HK-2 (cell line): ENCODE results near the gene CTPS1.

Experiments used
- DNase-seq: peaks from one replicate; pipeline ENCODE4 v3.0.0-alpha.2; 2018; ENCODE audit not compliant: unreplicated experiment

The CTPS1 gene

DNA sequence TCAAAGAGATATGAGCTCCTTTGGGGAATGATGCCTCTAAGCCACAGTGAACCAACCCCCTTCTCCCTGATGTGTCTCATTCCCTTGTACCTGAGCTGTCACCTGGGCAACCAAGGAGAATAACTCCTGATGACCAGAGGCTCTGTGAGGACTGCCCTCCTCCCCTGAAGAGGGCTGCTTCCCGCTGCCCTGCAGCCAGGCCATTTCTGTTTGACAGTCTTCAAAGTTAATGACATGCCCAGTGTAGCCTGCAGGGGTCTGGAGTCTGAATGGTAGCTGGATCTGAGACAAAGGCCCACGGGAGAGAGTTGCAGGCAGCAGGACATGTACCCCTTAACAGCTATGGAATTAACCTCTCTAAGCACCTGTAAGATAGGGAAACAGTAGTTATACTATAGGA is 45.5 kb downstream of the CTPS1 start:
- DNase-seq = no peak

DNA sequence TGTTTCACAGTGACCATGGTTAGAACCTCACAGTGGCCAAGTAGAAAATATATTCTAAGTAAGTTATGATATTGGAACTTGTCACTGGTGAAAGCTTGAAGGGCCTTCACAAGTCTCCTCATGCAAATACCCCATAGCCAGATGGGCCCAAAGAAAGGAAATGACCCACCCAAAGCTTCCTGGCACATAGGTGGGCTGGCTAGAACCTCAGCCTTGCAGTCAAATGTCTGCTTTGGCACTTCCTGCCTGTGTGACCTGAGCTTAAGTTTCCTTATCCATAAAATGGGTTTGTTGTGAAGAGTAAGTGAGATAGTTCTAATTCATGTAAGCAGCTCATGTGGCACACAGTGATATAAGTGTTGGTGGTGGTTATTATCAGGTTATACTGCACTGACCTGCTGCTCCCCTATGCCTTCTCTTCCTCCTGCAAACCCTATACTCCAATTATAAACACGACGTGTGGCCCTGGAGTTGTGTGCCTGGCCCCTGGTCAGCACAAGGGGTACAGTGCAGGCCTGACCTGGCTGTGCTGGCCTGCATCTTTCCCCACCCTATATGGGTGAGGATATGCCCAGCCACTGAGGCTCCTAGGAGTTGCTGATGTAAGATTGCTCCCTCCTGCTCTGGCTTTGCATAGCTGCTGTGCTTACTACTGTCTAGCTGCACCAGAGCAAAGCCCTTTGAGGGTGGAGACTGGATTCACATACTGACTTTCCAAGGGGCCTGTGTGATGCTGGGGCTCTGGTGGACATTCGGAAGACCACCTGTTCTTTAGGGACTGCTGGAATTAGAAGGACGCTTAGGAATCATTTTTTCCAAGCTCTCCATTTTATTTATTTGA is 46.7 kb downstream of the CTPS1 start:
- DNase-seq = no peak

DNA sequence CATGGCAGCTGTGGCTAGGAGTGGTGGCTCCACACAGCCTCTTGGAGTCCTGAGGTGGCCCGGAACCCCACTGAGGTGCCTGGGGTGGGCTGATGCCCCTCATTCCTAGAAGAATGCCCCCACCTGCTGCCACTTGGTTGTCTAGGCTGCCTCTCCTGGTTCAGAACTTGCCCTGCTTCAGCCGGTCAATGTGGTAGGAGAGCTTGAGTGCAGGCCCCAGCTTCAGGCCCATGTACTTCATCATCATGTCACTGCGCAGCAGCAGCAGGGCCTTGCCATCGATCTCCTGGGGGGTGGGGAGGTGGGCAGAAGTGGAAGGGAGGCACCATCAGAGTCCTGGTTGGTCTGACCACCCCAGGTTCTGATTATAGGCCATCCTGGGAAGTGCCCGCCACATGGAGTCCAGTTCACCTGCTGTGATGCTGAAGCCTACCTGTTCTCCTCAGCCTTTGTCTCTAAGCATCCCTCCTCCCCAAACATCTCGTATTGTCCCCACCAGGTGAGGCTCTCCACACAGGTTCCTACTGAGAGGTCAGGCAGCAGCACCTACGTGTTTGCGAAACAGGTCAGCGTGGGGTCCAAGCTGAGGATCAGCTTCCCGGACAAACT is 48.6 kb downstream of the CTPS1 start:
- no peak for DNase-seq

DNA sequence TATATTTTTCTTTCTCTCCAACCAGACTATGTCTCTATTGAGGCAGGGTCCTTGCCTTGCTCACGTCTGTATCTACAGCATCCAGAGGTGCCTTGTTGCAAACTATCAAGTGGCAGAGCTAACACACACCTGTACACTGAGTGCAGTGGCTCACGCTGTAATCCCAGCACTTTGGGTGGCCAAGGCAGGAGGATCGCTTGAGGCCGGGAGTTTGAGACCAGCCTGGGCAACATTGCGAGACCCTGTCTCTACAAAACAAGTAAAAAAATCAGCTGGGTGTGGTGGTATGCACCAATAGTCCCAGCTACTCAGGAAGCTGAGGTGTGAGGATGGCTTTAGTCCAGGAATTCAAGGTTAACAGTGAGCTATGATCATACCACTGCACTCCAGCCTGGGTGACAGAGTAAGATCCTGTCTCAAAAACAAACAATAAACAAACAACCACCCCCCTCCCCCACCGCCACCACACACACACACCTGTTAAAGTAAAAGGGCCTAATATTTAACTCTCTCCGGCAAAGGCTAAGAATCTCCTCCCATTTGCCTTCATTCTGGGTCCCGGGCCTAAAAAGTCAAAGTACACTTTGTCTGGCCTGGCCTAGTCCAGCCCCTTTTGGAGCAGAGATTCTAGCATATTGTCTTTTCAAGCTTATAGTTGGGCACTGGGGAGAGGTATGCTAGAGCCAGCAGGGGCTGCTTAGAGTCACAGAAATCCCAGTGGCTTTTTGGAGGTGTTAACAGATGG is 51.5 kb downstream of the CTPS1 start:
- DNase-seq = no peak

DNA sequence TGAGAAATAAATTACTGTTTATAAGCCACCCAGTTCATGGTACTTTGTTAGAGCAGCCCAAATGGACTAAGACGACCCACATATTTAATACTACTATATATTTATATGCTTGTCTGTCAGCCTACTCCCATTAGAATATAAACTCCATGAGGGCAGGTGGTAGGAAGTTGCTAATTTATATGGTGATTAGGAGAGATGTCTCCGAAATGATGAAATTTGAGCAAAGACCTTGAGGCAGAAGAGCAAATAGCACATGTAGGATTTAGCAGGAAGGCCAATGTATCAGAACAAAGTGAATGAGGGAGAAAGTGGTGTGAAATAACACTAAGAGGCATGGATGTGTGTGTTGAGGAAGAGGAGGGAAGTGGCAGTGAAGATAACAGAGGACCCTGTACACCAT is 52.7 kb downstream of the CTPS1 start:
- no peak for DNase-seq

DNA sequence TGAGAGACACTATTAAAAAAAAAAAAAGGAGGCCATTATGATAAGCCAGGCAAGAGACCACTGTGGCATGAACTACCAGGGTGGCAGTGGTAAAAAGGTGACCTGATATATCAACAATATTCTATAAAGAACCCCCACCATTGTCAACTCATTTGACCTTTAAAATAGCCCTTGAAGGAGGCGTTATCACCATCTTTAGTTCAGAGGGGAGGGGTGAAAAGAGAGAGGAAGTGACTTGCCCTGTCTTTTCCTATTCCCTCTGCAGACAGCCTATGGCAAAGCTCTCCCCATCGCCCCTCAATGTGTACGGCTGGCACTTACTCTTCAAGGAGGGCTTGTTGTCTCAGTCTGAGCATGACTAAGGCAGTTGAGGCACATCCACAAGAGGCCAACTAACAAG is 53.8 kb downstream of the CTPS1 start:
- DNase-seq = no peak

DNA sequence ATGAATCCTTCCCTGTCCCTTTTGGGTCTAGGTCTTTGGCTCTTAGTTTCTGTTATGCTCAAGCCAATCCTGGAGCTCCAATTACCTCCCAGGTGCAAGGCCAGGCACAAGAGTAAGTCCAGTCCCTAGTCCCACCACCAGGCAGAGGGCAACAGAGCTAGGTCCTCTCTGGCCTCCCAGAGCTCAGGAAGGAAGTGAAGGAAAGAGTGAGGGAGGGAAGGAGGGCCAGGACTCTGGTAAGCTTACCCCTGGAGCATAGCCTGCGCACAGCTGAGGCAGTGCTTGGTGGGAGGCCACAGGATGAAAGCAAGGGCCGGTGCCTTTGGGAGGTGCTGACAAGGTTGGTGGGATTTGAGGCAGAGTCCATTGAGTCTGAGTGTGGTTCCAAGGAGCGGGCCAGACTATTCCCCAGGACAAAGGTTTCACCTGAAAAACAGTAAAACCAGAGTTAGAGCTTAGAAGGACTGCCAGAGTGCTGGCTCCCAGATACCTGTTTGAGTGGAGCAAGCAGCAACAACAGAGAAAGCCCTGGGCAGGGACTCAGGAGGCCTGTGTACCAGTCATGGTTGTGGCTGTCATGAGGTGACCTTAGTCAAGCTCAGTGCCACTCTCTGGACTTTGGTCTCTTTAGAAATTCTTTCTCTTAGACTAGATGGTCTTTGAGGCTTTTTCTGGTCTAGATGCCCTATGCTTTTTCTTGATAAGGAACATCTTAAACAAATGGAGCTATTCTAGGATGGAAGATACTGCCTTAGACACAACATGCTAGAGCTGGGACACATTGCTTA is 57.8 kb downstream of the CTPS1 start:
- DNase-seq = no peak

DNA sequence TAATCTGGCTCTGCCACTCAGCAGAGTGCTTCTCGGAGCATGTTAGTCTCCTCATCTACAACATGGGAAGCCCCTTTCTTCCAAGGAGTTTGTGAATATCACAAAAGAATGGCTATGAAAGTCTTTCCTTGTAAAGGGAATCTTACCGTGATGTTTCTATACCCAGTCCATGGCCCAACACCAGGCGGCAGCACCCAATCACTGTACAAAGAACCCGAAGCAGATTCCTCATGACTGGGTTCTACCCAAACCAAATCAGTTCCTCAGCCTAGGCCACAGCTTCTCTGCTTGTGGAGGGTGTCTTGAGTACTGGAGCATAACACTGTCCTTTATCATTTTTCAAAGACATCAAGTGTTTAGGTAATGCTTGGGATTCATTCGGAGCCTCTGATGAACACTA is 58.6 kb downstream of the CTPS1 start:
- no peak for DNase-seq

DNA sequence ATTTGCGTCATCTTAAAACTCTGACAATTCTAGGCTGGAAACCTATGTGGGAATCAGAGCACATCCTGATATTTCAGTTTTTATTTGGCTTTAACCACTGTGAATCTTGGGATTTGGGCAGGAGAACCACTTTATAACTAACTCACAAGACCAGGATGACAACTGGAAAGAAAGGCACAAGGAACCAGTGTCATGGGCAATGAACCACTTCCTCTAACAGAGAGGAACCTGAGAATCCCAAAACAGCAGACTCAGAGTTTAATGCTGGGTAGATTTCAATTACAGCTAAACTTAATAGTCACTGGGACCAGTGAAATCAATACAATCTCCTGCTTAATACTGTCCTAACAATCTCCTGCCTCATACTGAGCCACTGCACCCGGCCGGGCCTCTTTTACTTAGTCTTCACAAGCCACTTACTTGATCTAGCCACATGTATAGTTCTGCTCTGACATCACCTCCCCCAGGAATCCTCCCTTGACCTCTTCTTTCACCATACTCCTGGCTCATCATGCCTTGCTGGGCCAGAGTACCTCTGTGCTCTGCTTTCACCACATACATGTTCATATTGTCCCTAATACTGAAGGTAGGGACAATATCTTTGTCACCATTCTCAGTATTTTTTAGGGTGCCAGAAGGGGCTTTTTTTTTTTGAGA is 62.2 kb downstream of the CTPS1 start:
- DNase-seq = no peak

DNA sequence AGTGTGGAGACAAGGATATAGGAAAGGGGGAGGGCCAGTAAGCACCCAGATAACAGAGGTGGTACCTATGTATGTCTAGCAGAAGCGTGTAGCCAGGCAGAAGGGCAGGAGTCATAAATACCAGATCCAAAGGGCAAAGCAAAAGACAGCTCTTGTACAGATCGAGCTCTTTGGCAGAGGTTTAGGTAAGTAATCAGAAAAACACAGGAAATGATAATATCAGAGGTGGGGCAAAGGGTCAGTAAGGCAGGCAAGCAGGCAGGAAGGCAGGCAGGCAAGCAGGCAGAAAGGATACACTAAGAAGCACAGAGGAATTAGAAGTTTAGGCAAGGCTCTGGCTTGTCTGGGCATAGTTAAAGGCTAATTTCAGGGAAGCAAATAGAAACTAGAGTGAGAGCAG is 64.7 kb downstream of the CTPS1 start:
- no peak for DNase-seq

DNA sequence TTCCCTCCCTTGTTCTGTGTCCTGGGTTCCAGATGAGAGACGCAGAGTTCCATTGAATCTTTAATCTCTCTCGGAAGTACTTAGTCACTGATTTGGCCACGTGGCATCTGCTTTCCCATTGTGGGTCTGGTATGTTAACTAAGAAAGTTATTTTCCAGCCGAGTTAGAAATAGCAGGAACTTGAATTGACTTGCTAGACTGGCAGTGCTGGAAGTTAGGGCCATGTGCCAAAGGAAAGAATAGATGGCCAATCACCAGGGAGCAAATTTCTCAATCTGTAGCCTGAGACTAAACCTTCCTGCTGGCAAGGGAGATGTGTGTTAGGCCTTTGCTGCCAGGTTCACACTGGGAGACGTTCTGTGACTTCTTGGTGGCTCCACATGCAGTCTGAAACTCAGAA is 66.2 kb downstream of the CTPS1 start:
- DNase-seq = no peak

DNA sequence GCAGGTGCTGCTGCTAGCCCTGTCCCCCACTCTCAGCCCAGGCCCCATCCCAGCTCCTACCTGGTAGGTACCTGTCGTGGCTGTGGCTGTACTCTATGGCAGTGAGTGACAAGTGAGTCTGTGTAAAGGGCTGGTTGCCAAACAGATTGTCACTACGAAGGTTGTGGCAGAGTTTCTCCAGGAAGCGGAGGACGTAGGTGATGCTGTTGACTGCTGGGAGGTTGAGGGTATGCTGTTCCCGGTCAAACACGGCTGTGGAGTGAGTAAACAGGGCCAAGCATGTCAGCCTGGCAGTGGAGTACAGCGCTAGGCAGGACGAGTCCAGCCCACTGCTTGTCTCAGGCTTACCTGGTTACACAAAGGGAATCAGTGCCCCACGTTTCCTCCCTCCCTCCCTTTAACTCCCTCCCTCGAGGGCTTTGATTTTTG is 66.9 kb downstream of the CTPS1 start:
- no peak for DNase-seq

DNA sequence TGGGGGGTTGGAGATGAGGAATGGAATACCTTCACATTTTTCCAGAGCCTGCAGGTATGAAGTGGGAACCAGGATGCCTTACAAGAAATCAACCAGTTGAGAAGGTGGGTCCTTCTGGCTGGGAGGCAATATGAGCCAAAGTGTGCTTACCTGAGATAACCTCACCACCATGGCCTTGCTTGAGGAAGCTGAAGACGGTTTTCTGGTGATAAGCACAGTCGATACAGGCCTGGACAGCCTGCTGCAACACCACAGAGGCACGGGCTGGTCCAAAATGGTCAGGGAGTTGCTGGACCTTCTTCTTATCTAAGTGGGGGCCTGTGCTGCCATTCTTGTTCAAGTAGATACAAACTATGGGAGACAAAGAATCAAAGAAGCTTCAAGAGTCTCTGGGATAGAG is 69.0 kb downstream of the CTPS1 start:
- no peak for DNase-seq

DNA sequence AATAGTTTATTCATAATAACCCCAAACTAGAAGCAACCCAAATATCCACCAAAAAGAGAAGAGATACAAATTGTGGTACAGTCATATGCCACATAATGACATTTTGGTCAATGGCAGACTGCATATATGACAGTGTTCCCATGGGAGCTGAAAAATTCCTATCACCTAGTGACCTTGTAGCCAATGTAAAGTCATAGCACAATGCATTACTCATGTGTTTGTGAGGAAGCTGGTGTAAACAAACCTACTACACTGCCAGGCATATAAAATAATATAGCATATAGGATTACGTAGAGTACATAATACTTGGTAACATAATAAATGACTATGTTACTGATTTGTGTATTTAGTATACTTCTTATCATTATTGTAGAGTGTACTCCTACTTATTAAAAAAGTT is 71.5 kb downstream of the CTPS1 start:
- DNase-seq = no peak

DNA sequence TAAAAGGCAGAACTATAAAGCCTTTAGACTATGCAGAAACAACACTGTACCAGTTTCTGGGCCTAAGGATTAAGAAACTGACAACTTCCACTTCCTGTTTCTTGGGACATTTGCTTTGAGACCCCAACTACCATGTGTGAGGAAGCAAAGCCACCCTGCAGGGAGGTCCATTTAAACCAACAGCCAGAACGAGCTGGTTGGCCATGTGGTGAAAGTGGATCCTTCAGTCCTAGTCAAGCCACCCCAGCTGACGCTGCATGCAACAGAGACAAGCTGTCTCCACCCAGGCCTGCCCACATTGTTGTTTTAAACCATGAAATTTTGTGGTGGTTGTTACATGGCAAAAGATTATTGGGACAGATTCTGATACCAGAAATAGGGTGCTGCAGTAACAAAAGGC is 73.8 kb downstream of the CTPS1 start:
- DNase-seq = no peak

DNA sequence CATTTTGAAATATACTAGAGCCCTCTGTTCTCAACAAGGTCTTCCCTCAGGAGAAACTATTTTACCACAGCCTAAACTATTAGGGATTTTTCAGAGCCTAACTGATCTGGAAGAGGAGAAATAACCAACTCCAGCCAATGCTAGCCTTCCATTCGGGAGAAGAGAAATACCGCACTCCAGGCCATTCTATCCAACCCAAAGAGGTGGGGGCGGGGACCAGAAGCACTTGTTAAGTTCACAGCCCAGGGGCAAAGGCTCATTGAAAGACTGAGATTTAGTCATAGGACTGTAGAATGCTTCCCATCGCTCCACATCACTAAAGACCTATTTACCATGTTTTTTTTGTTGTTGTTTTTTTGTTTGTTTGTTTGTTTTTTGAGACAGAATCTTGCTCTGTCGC is 77.4 kb downstream of the CTPS1 start:
- no peak for DNase-seq
